HepG2 (cell line): Measurements from ENCODE around the gene CCDC30. TPM values are rescaled to one million over a fixed set of nuclear protein-coding genes. Genes with fewer than 3 reads are reported as not detected.

Experiments
- BCL6 ChIP-seq: IDR thresholded peaks from 2 replicates; pipeline ENCODE4 v1.6.1; 2016; ENCODE audit warnings: missing genetic modification reagents, missing compliant biosample characterization
- DBP ChIP-seq: sonication (generic); formaldehyde crosslinking; IDR thresholded peaks from 2 replicates; pipeline ENCODE4 v1.4.0; 2020; ENCODE audit warnings: missing genetic modification reagents; ENCODE audit errors: not compliant biosample characterization
- GABPA ChIP-seq, 2 experiments: IDR thresholded peaks; 2 replicates each; pipeline ENCODE4 v1.6.1; 2011 to 2016; ENCODE audit warnings: low read depth in 2 of 2, low read length in 1 of 2, missing biosample characterization in 1 of 2, missing genetic modification characterization in 1 of 2
- IRF9 ChIP-seq: sonication (generic); formaldehyde crosslinking; IDR thresholded peaks from 2 replicates; pipeline ENCODE4 v1.8.0; 2022; ENCODE audit warnings: missing genetic modification reagents, mild to moderate bottlenecking, borderline replicate concordance
- RFXAP ChIP-seq: sonication (generic); formaldehyde crosslinking; IDR thresholded peaks from 2 replicates; pipeline ENCODE4 v1.4.0; 2020; ENCODE audit warnings: missing genetic modification reagents, borderline replicate concordance
- SRF ChIP-seq: IDR thresholded peaks from 2 replicates; pipeline ENCODE4 v1.6.1; 2011; ENCODE audit warnings: mild to moderate bottlenecking, low read depth, low read length, moderate library complexity
- ZFP90 ChIP-seq: sonication (generic); formaldehyde crosslinking; IDR thresholded peaks from 2 replicates; pipeline ENCODE4 v1.8.0; 2022; ENCODE audit warnings: missing genetic modification reagents, mild to moderate bottlenecking, inconsistent platforms, borderline replicate concordance
- ZNF274 ChIP-seq: sonication (generic); formaldehyde crosslinking; IDR thresholded peaks from 2 replicates; pipeline ENCODE4 v1.5.1; 2020; ENCODE audit warnings: mild to moderate bottlenecking, missing genetic modification reagents
- ZNF550 ChIP-seq: sonication (generic); formaldehyde crosslinking; IDR thresholded peaks from 2 replicates; pipeline ENCODE4 v1.4.0; 2020; ENCODE audit warnings: mild to moderate bottlenecking, missing genetic modification reagents, borderline replicate concordance
- ZNF670 ChIP-seq: sonication (generic); formaldehyde crosslinking; IDR thresholded peaks from 2 replicates; pipeline ENCODE4 v1.8.0; 2022; ENCODE audit warnings: mild to moderate bottlenecking, missing genetic modification reagents, borderline replicate concordance
- ZNF720 ChIP-seq: sonication (generic); formaldehyde crosslinking; IDR thresholded peaks from 2 replicates; pipeline ENCODE4 v1.4.0; 2020; ENCODE audit warnings: missing genetic modification reagents
- polyA plus RNA-seq, 8 experiments: library from polyadenylated mRNA; depleted of rRNA in 3 of 8; stranded (reverse) in 7 of 8; unstranded in 1 of 8; fragments of >200 nt; fragmentation: Illumina TruSeq in 4 of 8; extraction: Trizol in 4 of 8; gene quantifications; 2 replicates each; pipeline versions ENCODE4 v1.2.1 to v1.2.3, GENCODE V29; 2011 to 2016; ENCODE audit warnings: low read depth in 4 of 8, missing spikeins in 1 of 8, mixed read lengths in 1 of 8; ENCODE audit not compliant: insufficient read depth in 1 of 8
- total RNA-seq, 5 experiments: library from RNA; depleted of rRNA; stranded (reverse); fragments of >200 nt; fragmentation: Illumina TruSeq; extraction: Trizol; gene quantifications; 2 replicates each; pipeline ENCODE4 v1.2.3, GENCODE V29; 2016; ENCODE audit warnings: low read depth in 1 of 5
- TF ChIP-seq, protein P1 (sequence below): sonication (generic); formaldehyde crosslinking; IDR thresholded peaks from 2 replicates; pipeline ENCODE4 v1.4.0; 2020; ENCODE audit warnings: mild to moderate bottlenecking, missing genetic modification reagents

The CCDC30 gene
- total and polyA plus RNA-seq, 2 of the 13 experiments (the other 11 are each of a cell fraction or from before 2014, with no cell fraction given): 0.25 to 0.77 TPM

- TF ChIP-seq, protein P1, sequence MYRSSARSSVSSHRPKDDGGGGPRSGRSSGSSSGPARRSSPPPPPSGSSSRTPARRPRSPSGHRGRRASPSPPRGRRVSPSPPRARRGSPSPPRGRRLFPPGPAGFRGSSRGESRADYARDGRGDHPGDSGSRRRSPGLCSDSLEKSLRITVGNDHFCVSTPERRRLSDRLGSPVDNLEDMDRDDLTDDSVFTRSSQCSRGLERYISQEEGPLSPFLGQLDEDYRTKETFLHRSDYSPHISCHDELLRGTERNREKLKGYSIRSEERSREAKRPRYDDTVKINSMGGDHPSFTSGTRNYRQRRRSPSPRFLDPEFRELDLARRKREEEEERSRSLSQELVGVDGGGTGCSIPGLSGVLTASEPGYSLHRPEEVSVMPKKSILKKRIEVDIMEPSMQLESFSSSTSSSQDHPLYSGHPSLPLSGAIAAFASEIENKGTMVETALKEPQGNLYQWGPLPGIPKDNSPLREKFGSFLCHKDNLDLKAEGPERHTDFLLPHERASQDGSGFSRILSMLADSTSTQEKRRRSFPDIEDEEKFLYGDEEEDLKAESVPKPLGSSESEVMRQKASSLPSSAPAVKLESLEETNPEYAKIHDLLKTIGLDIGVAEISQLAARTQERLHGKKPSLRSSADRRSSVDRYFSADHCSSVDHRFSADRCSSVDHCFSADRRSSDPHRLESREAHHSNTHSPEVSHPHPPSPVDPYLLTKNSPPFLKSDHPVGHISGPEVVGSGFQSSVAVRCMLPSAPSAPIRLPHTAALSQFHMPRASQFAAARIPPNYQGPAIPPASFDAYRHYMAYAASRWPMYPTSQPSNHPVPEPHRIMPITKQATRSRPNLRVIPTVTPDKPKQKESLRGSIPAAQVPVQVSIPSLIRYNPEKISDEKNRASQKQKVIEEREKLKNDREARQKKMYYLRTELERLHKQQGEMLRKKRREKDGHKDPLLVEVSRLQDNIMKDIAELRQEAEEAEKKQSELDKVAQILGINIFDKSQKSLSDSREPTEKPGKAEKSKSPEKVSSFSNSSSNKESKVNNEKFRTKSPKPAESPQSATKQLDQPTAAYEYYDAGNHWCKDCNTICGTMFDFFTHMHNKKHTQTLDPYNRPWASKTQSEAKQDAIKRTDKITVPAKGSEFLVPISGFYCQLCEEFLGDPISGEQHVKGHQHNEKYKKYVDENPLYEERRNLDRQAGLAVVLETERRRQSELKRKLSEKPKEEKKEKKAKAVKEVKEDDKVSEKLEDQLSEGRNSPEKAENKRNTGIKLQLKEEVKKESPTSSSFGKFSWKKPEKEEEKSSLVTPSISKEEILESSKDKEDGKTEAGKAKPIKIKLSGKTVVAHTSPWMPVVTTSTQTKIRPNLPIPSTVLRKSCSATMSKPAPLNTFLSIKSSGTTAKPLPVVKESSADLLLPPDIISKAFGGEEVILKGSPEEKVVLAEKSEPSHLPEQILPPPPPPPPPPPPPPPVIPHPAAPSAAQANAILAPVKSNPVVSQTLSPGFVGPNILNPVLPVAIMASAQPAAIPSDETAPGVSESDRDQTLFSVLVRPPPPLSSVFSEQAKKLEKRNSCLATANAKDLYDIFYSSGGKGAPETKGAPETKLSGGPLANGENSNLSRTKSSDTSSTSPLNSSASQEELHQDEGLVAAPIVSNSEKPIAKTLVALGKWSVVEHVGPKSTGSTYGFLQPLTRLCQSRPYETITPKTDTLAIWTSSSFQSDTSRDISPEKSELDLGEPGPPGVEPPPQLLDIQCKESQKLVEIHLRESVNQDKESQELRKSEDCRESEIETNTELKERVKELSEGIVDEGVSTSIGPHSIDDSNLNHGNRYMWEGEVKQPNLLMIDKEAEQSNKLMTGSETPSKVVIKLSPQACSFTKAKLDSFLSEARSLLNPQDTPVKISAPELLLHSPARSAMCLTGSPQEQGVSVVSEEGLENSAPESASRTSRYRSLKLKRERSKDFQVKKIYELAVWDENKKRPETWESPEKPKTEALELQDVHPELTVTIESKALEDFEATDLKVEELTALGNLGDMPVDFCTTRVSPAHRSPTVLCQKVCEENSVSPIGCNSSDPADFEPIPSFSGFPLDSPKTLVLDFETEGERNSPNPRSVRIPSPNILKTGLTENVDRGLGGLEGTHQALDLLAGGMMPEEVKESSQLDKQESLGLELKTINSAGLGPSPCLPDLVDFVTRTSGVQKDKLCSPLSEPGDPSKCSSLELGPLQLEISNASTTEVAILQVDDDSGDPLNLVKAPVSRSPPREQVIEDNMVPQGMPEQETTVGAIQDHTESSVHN (CRISPR knock-in tag): 0 out of 2 replicates have a peak, but pooled peaks have one; percentile 51
- TF ChIP-seq ZFP90 (CRISPR knock-in tag): no peak
- TF ChIP-seq ZNF550: no peak
- TF ChIP-seq IRF9 (CRISPR knock-in tag): peak; percentile 74; the same call in 1 of the 2 replicates
- TF ChIP-seq RFXAP: no peak
- TF ChIP-seq ZNF670 (CRISPR knock-in tag): 0 out of 2 replicates have a peak, but pooled peaks have one; percentile 78
- TF ChIP-seq SRF: no peak
- TF ChIP-seq ZNF274: peak; percentile 65; the same call in 1 of the 2 replicates
- TF ChIP-seq GABPA (IDR thresholded peaks at IDR 0.05; ENCODE audit: low read depth, low read length): peak; percentile 62
- TF ChIP-seq GABPA (CRISPR knock-in tag; IDR thresholded peaks at IDR 0.05; ENCODE audit: low read depth): peak; percentile 92
- no peak for TF ChIP-seq DBP (CRISPR knock-in tag)
- TF ChIP-seq BCL6 (CRISPR knock-in tag): 0 out of 2 replicates have a peak, but pooled peaks have one; percentile 19
- TF ChIP-seq ZNF720 (CRISPR knock-in tag): no peak
Observed at GRCh38 chr1:42681741-42682483, 218.8 kb downstream of the CCDC30 start, which contains the start of gene YBX1 (continued).
